ENCODE data around the gene SH3PXD2B.
A peak's percentile ranks its signal among the peaks of the same experiment; 100 is the strongest.
"Not testable (repeated sequence)": the region's sequence is repeated elsewhere in the genome, so short reads cannot be mapped to it uniquely, and the experiment has no call there.

Gene SH3PXD2B

GRCh38 chr5:172485511-172486202 lies 31.3 kb upstream of the SH3PXD2B start:
- DNase-seq, result no peak

DNA sequence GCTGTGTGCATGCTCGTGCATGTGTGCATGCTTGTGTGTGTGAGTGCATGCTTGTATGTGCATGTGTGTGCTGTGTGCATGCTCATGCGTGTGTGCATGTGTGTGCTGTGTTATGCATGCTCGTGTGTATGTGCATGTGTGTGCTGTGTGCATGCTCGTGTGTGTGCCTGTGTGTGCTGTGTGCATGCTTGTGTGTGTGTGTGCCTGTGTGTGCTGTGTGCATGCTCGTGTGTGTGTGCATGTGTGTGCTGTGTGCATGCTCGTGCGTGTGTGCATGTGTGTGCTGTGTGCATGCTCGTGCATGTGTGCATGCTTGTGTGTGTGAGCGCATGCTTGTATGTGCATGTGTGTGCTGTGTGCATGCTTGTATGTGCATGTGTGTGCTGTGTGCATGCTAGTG lies 30.3 kb upstream of the SH3PXD2B start:
- no peak for DNase-seq

- no peak for DNase-seq
These were observed 28.1 kb upstream of the SH3PXD2B start for GRCh38 chr5:172482156-172483020.

DNA sequence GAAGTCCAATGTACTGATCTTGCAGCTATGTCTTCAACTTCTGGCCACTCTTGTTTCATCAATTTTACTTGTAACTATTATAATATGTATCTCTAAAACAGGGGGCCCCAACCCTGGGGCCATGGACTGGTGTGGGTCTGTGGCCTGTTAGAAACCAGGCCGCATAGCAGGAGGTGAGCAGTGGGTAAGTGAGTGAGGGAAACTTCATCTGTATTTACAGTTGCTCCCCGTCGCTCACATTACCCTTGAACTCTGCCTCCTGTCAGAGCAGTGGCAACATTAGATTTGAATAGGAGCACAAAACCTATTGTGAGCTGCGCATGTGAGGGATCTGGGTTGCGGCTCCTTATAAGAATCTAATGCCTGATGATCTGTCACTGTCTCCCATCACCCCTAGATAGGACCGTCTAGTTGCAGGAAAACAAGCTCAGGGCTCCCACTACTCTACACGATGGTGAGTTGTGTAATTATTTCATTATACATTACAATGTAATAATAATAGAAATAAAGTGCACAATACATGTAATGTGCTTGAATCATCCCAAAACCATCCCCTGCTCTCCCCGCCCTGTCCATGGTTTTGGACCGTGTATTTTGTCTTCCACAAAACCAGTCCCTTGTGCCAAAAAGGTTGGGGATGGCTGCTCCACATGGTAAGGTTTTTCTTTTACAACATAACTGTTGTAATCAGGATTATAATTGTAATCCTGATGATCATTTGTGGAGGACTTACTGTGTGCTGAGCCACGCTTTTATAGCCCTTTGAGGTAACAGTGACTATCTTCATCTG lies 26.9 kb upstream of the SH3PXD2B start:
- no peak for DNase-seq

- DNase-seq, result no peak
These were observed 25.4 kb upstream of the SH3PXD2B start for GRCh38 chr5:172479784-172480115.

- DNase-seq, result peak; percentile 95
These were observed 24.9 kb upstream of the SH3PXD2B start for GRCh38 chr5:172479034-172479783.

DNA sequence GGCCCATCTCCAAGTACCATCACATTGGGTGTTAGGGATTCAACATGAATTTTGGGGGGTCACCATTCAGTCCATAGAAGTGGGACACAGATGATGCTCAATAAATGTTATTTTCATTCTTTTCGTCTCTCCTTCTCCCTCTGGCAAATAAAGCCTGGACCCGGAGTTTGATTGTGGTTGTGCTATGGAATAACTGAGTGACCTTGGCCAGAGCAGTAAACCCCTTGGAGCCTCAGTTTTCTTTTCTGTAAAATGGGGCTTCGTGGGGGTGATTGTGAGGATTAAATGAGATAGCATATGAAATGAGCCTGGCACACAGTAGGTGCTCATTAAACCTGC lies 24.3 kb upstream of the SH3PXD2B start:
- not testable (repeated sequence) for DNase-seq

DNA sequence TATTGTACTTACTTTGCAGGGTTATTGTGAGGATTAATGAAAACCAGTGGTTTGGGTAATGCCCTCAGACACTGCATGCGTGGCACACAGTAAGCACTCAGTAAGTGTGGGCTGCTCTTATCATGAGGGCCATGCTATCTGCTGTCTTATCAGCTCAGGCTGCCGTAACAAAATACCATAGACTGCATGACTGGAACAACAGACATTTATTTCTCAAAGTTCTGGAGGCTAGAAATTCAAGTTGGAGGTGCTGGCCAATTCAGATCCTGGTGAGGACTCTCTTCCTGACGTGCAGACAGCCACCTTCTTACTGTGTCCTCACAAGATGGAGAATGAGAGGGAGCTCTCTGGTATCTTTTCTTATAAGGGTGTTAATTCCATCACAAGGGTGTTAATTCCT lies 23.9 kb upstream of the SH3PXD2B start:
- DNase-seq, result no peak

DNA sequence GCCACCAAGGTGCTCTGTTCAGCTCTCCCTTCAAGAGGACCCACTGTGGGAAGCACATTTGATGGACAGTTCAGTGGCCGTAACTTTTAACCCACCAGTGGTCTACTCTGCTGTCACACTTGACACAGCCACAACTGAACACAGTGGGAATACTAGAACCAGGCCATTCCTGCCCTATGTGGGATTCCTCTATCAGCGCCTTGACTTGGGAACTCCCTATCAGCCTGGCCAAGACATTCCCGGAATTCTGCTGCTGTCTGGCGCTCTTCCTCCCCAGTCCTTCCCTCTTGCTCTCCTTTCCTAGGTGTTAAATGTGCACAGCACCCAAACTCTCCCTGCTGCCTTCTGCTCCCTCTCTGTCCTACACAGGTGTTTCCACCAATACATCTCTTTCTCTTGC lies 23.1 kb upstream of the SH3PXD2B start:
- no peak for DNase-seq

DNA sequence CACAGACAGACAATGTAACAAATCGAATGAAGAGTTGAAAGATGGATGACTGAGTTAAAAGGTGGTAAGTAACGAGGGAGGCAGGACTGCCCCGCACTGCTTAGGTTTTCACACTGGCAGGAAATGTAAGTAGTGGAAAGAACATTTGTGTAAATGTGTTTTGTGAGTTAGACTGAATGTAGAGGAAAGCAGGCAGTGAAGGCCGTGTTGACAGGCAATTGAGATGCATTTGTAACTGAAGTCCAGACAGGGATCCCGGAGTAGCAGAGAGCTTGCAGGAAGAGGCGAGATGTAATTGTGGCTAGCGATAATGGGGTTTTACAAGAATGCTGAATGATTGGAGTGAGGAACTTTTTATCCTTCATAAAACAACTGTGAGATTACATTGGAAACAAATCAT lies 20.0 kb upstream of the SH3PXD2B start:
- DNase-seq, result no peak

GRCh38 chr5:172473427-172473826 lies 19.1 kb upstream of the SH3PXD2B start:
- no peak for DNase-seq

GRCh38 chr5:172469697-172470096 lies 15.4 kb upstream of the SH3PXD2B start:
- DNase-seq, result no peak

- no peak for DNase-seq
These were observed 11.7 kb upstream of the SH3PXD2B start for GRCh38 chr5:172466062-172466461.

DNA sequence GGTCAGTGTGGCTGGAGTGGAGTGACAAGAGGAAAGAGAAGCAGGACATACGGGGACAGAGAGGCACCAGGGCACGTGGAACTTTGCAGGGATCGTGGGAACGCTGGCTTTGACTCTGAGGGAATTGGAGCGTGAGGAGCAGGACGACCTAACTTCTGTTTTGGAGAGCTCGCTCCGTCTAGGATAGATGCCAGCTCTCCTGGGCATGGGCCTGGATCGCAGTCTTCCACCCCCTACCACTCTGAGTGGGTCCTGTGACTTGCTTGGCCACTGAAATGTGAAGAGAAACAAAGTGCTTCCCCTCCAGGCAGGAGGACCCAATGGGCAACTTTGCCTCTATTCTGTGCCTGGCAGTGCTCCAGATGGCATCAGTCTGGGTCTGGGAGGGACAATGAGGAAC lies 8.7 kb upstream of the SH3PXD2B start:
- no peak for DNase-seq

- no peak for DNase-seq
These were observed 5.4 kb upstream of the SH3PXD2B start for GRCh38 chr5:172459783-172460165.

DNA sequence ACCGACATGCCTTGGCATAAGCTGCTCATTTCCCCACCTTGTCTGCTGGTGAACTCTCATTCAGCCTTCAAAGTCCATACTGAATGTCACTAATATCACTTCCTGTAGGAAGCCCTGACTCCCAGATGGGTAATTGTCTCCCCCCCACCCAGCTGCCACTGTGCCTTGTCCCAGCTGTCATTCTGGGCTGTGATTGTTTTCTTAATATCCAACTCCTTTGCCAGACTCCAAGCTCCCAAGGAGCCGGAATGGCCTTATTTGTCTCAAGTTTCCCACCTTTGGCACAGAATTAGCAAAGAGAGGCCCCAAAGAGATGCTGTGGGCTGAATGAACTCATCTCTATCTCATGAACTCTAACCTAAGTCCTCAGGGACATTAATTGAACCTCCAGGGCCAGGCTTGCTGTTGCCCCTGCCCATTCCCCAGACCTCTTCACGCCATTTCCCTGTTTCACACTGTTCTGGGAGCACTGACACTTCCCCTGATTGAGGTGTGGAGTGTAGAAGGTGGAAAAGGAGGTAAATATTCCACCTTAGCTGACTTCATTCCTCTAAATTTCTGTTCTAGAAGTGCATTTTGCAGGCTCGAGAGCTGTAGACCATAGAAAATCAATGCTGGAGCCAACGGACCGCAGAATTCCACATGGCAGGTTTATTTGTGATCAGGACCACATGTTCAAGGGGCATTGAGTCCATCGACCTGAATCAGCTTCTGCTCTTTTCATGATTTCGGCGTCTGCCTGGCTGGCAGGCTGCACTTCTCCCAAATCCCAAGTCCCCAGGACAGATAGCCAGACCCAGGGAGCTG lies 4.9 kb upstream of the SH3PXD2B start:
- DNase-seq, result peak; percentile 75

- DNase-seq, result no peak
These were observed 1.9 kb upstream of the SH3PXD2B start for GRCh38 chr5:172456076-172456722.

- DNase-seq, result no peak
These were observed 1.3 kb upstream of the SH3PXD2B start for GRCh38 chr5:172455511-172456061.

GRCh38 chr5:172455087-172455381 lies 709 bp upstream of the SH3PXD2B start:
- DNase-seq, result no peak

DNA sequence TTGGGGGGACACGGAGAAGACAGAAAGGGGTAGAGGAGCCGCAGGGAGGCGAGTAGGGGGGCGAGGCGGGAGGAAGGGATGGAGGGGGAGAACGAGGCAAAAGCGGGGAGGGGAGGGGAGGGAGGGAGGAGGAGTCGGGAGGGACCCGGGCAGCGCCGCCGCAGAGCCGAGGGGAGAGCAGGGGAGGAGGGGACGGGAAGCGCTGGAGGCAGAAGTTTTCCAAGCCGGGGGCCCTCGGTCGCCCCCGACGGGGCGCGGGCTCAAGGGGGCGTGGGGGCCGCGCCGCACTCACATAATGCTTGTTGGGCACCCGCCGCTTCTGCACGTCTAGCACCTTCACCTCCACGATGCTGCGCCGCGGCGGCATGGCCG lies 353 bp downstream of the SH3PXD2B start:
- peak; percentile 87 for DNase-seq

GRCh38 chr5:172453206-172453985 lies 929 bp downstream of the SH3PXD2B start:
- DNase-seq, result peak; percentile 93
